GM18499 (cell line): ENCODE data around the gene SOBP.

Experiments used
- ATAC-seq: cut with Tn5 transposase; IDR thresholded peaks from one replicate; pipeline ENCODE4 v1.9.1; 2021; ENCODE audit warnings: moderate number of reproducible peaks; ENCODE audit not compliant: insufficient read depth, unreplicated experiment

SOBP gene

DNA sequence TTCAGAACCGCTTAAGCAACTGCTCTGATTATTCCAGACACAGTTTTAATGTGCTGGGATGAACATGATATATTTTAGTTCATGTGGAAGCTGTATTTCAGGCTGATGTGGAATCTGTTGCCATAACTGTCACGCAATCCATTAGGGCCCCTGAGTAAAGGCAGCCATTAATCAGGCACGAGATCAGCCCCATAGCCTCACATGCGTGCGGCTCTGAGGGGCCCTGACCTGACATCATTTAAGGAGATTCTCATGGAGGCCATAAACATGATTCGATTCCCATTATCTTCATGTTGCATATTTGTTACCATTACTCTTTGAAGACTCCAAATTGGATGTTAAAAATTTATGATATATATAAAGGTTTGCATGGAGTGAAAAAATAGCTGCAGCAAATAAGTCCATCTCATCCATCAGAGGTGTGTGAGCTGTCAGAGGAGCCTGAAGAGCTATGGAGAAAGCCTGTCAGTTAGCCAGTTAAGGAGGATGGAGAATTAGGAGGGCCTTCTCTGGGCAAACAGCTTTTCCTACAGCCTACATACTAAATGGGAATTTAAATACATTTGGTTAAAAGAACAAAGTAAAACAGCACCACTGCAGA is 89.6 kb downstream of the SOBP start:
- ATAC-seq: no peak

DNA sequence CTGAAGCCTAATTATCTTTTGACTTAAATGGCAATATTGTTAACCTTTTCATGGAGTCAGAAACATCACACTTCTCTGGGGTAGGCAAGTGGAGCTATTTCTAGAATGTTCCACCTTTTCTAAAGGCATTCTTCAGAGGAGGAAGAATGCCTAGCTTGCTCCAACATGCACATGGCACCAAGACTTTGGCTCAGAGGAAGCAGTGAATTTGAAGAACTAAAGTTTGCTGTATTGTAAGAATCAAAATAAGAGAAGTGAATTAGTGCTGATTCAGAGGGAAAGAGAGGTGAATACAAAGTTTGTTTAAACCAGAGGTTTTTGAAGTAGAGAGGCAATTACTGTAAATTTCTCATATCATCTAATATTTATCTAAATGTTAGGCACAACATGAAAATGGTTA is 92.2 kb downstream of the SOBP start:
- ATAC-seq: no peak

DNA sequence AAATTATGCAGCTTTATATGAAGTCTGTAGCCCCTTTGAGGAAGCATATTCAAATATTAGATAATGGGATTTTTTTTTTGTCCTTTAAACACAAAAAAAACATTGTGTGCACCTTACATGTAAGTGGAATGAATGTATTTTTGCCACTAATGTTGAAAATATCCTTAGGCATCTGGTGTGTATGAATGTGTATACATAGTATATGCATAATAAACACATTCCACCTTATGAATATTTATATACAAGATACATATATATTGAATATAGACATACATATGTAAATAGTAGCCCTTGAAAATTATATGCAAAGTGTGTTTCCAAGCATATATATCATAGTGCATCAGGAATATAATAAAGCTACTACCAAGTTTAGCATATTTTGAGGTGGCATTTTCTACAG is 94.8 kb downstream of the SOBP start:
- ATAC-seq: no peak

DNA sequence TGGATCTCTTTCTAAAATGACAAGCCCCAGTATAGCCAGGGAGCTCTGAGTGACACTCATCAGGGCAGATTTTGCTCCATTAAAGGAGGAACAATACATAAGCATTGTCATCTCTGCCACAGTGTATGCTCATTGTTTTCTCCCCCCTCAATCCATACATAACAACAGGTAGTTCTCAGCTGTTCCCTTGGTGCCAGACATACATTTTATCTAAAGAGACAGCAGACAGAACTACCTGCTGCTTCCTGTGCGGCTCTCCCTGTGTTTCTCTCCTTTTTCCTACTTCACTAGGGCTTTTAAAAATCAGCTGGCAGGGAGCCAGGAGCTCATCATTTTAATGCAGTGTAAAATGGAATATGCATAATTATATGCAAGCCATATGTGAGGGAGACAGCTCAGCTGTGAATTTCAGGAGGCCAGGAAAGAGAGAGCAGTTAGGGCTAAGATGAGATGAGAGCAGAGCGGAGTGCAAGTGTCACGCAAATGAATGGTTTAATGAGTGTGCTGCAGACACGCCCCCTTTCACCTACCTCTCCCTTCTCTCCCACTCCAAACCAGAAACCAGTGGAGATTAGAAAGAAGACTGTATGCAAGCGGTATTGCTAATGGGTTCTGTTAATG is 96.0 kb downstream of the SOBP start:
- no peak for ATAC-seq

DNA sequence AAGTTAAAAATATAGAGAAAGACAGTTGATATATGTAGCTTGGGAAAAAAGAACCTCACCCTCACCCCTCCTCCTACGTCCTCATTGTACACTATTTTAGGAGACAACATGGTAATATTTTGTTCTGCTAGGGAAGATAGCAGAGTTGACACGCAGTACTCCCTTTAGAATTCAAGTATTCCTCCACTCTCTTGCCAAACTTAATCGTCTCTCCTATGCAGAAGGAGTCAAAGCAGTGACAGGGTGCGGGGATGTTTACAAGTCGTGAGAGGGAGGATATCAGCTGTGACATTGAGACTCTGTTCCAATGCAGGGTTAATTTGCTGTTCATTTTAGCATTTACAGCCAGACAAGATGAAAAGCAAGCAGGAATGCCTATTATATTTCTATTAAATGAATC is 97.5 kb downstream of the SOBP start:
- ATAC-seq: no peak

DNA sequence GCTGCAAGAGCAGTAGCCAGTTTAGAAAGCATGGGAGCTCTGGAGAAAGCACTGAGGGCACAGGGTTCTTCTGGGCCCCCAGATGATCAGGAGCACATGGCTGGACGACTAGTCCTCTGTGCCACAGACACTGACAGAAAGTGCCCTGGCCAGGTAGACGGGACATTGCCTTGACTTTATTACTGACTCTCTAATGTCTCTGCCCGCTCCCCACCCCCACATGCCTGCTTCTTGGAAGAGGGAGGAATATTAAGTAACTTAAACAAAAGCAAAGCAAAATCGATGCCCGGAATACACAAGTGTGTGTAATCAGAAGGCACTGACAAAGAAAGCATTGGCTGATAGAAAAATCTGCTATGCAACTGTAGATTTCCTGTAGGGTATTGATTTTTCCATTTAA is 99.3 kb downstream of the SOBP start:
- ATAC-seq: no peak

DNA sequence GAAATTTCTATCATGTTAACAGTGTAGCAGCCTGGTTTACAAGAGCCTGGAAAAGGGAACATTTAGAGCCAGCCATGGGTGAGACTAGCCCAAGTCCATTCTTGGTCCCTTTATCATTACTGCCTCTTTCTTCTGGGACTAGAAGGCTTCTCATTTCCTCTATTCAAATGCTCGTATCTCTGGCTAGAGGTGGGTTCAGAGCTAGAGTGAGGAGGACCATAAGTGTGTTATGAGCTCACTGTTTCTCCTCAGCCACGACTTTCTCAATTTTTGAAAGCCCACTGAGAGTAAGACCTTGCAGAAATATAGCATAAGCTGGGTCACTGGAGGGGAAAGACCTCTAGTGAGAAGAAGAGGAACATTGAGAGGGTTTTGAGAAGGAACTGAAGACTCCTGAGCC is 100.0 kb downstream of the SOBP start:
- no peak for ATAC-seq

DNA sequence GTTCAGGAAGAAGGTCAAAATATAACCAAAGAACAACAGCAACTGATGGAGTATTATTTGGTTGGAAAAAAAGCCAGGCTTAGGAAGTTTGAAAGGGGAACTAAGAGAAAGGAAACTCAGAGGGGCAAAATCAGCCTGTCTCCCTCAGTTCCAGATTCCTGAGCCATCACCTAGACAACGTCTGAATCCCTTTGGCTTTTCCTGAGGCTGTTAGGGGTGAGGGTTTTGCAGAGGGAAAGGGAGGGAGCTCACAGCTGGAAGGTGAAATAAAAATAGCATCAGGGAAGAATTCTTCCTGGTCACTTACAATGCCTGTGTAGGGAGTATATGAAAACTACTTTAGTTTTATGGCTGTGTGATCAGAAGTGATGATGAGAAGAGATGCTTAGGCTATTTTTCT is 100.5 kb downstream of the SOBP start:
- ATAC-seq: no peak

DNA sequence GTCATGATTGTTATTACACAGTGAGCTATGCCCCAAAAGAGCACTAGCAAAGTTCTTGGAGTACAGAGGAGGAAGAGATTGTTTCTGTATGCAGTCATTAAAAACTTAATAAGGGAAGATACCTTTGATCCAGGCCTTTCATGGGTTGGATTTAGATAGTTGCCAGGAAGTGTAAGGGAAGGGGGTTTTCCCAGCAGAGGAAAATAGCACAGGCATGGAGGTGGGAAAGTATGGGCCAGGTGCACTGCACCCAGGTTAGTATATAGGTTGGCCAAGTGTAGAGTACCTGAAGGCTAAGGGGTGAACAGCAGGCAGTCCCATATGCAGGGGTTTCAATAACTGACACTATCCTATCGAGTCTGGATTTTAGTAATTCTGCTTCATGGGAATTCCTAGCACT is 101.4 kb downstream of the SOBP start:
- ATAC-seq: no peak

DNA sequence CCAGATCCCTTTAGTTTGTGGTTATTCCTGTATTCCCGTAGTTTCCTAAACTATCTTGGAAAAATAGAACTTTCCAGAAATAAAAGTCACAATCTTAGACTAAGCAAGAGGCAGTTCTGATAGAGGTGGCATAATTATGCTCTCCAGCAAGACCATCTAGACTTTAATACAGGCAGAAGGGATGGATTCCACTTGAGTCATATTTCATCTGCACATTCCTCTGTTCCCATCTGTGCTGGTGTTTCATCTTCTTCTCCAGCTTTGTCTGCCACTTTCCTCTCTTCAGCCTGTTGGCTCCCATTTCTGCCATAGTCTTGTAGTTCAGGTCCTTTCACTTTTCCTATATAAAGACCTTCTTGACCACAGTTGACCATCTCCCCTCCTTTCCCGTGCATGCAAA is 102.9 kb downstream of the SOBP start:
- ATAC-seq: no peak

DNA sequence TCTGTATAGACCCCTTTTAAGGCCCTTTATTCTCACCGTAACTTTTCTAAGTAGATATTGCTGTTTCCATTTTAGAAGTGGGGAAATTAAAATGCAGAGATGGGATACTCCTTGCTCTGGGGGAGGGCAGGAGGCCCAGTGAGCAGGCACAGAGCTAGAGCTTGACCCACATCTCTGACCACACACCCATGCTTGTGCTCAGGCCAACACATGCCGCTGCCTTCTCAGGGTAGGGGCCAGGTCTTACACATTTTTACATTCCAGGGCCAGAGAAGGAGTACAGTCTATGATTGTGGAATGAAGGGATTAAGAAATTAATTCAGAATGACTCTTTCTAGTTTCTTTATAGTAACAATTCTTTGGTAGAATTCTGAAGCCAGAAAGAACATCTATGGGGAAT is 104.8 kb downstream of the SOBP start:
- no peak for ATAC-seq

DNA sequence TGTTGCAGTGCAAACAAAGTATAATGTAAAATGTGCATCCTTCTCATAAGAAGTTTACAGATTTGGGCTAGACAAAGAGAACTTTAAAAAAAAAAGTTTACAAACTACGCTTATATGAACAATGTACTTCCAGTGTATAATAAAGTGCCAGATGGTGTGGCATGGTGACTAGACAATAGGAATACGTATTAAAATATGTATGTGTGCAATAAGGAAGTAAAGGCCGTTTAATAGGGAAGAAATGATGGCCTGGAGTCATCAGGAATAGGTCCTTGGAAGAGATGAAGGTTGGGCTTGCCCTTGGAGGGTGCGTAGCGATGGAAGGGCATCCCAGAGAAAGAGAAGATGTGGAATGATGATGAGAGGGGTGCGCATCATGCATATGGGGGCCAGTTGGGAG is 108.2 kb downstream of the SOBP start:
- ATAC-seq: no peak

DNA sequence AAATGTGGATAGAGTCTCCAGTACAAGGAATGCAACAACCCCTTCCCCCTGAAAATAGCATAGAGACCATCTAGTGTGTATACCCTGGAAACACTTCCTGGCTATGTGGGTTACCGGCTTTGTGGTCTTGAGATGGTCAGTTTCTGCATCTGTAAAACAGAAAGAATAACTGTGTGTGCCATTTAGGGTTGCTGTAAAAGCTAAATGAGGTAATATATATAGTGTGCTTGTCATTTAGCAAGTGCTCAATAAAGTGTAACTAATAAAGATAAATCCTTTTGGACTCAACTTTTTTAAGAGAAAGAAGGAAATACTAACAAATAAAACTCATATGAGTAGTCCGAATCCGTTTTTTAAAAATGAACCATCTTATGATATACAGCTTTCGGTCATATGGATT is 109.1 kb downstream of the SOBP start:
- ATAC-seq: no peak

DNA sequence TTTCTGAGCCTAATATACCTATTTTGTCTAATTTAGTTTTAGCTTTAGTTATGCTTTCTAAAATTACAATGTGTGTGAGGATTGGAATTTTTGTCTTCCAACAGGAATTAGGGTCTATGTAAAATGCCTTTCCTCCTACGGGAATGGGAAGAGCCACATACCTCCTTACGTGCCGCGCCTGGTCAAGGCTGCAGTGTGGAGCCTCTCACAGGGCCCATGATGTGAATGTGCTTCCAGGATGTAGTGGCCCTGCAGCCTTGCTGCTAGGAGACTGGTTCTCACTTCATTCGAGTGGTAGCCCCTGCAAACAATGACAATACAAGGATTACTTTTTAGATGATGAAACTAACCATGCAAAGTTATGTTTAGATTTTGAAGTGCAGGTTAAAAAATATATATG is 110.2 kb downstream of the SOBP start:
- no peak for ATAC-seq

DNA sequence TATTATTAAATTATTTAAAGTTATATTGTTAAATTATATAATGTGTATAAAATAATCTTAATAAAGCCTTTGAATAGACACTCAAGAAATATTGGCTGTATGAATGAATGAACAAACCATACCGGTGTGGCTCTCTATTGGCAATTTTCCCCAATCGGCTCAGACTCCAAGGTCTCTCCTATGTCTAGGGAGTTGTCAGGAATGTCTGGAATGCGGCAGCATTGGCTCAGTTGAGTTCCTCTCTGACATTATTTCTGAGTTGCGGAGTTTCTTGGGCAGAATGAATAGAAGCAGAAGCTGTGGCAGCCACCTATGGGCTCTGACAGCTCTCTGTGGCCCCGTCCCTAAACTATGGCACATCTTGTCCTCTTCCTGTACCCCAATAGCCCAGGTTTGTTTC is 111.0 kb downstream of the SOBP start:
- no peak for ATAC-seq

DNA sequence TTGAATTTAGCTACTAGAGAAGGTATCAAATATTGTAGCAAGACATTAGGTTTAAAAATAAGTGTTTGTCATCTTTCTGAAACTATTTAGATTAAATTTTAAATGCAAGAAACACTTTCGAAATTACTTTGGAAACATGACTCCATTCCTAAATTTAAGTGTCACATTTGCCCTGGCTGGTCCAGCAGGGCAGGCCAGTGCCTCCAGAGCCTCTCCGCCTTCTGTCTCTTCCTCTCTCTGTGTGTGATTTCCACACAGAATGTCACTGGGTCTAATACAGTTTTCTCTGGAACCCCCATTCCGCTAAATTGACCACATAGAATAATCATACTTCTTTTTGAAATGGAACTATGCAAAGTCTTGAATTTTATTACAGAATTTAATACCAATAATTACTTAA is 111.5 kb downstream of the SOBP start:
- no peak for ATAC-seq

DNA sequence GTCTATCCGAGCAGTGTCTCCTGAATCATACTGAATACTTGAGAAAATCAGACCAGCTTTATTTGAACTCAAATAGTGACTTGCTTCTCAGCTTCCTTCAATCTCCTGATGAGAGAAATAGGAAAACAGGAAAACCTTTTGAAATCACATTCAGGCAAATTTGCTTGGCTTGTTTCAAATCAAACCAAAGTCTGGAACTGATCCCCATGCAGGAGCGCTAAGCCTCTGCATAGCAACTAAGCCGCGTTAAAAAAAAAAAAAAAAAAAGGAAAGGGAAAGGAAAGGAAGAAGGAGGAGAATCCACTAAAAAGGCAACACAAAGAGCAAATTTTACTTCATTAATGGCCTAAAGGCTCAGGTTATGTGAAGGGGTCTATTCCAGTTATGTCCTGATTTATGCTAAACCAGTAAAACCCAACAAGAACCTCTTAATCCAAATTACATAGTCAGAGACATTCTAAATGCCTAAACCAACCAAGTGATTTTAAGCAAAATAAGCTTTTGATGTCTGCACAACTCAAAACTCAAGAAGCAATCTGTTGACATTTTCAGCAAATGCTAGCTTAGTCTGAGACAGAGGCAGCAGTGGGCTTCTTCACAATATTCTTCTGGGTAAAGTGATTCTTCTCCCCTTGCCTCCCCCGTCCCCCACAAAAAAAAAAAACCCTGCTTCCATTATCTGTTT is 112.5 kb downstream of the SOBP start:
- ATAC-seq: no peak

DNA sequence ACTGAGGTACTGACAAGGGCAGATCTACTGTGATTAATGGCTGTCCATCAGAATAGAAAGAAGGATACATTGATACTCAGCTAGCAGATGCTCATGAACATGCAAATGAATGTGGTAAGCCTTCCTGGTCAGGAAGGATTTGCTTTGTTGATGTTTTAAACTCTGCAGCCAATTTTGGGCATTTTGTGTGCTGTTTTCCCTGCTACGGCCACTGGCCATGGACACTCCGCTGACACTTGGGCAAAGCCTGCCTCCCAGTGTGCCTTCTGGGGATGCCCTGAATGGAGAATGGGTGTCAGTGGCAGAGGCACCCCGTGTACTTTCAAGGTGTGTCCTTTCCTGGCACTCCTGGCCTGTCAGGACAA is 113.1 kb downstream of the SOBP start:
- no peak for ATAC-seq

DNA sequence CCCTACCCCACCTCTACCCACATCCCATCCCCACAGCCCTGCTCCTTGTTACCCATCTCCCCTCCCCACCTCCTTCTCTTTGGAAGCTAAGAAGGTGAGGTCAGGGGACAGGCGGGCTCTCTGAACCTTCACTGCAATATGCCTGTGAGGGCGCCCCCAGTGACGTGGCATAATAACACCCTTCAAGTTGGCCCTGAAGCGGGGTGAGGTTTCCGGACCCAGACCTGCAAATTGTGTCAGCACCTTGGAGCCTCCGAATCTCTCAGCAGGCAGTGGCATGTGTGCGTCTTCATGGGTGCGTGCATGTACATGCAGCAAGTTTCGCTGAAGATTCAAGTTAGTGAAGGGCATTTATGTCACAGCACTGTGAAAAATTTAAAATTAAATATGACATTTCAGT is 114.6 kb downstream of the SOBP start:
- no peak for ATAC-seq

DNA sequence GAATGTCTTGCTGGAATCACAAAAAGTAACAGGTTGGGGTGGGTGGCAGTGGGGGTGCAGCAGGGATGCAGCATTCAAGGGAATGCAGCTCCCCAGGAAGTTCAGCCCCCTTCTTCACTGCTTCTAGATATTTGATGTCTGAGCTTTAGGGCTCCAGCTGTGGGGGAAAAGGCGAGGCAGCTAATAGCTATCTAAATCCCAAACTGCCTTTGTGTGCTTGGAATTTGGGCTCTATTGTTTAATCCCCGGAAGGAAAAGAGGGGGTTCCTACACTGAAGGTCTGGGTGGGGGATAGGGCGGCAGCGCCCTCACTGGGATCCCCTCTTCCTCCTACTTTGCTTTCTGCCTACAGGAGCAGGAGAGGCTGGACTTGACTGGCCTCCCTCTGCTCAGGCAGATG is 116.5 kb downstream of the SOBP start:
- no peak for ATAC-seq

DNA sequence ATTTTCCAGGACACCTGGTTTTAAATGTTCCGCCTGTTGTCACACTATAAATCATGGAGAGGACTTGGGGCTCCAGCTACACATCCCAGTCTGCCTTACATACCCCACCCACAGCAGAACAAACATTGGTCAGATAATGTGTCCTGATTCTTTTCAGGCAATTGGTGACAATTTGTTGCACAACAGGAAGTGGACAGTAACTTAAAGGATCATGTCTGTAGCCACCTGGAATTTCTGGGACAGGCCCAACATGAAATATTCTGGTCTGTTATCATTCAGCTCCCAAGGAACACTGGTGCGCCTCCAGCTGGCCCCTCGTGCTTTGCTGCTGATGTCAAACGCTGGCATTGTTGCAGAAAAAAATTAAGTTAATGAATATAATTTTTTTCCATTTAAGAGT is 117.2 kb downstream of the SOBP start:
- no peak for ATAC-seq

DNA sequence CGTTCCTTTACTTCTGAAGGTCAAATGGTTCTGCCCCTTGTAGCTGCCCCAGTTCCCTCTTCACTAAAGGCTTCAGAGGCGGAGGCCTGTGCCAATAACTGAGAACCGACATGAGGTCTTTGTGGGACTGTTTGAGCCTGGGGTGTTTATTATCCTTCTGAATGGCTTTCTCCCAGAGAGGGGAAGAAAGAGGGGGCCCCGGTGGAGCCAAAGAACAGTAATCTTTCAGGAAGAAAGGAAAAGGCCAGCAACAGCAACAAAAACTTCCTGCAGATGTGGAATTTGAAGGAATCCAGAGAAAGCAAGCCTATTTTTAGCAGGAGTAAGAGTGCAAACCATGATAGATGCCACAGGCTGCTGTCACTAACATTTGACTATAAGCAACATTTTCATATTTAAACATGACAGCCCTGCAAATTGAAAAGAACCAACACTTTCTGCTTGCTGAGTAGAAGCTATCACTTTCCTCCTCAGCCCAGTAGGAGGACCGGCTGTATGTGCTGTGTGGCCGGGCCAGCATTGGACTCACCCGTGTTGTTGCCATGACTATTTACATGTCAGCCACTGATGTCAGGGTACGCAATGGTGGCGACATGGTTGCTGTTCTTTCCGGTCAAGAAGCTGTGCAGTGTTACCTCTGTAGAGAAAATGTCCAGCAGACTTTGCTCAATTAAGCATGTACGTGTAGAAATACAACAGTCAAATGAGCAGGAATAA is 121.3 kb downstream of the SOBP start:
- no peak for ATAC-seq
